Liver (tissue), 3 donors: ENCODE data around the gene IGF2R.

Source experiments
- CTCF ChIP-seq: fragments of 150-350 bp; IDR thresholded peaks from 2 replicates; pipeline ENCODE4 v1.5.1; 2017; ENCODE audit warnings: improper control_type of control experiment, low read depth, low read length; ENCODE audit not compliant: missing input control
- GABPA ChIP-seq, 2 donors: IDR thresholded peaks in 1 of 2; conservative IDR thresholded peaks in 1 of 2; 2 replicates each; pipeline ENCODE4 v1.6.1; 2016; ENCODE audit warnings: antibody characterized with exemption in 2 of 2, mild to moderate bottlenecking in 1 of 2, moderate library complexity in 1 of 2
- JUND ChIP-seq, 2 donors: IDR thresholded peaks; 2 replicates each; pipeline ENCODE4 v1.6.1; 2016; ENCODE audit warnings: antibody characterized with exemption in 2 of 2
- RAD21 ChIP-seq, 2 donors: IDR thresholded peaks; 2 replicates each; pipeline ENCODE4 v1.6.1; 2016; ENCODE audit warnings: antibody characterized with exemption in 2 of 2, mild to moderate bottlenecking in 2 of 2
- REST ChIP-seq: IDR thresholded peaks from 2 replicates; pipeline ENCODE4 v1.6.1; 2016; ENCODE audit warnings: antibody characterized with exemption, mild to moderate bottlenecking
- TAF1 ChIP-seq: conservative IDR thresholded peaks from 2 replicates; pipeline ENCODE4 v1.6.1; 2016; ENCODE audit warnings: antibody characterized with exemption, mild to moderate bottlenecking
- YY1 ChIP-seq: IDR thresholded peaks from 2 replicates; pipeline ENCODE4 v1.6.1; 2016; ENCODE audit warnings: antibody characterized with exemption, mild to moderate bottlenecking
- donor health status: healthy.
- donor health status: healthy.

DNA sequence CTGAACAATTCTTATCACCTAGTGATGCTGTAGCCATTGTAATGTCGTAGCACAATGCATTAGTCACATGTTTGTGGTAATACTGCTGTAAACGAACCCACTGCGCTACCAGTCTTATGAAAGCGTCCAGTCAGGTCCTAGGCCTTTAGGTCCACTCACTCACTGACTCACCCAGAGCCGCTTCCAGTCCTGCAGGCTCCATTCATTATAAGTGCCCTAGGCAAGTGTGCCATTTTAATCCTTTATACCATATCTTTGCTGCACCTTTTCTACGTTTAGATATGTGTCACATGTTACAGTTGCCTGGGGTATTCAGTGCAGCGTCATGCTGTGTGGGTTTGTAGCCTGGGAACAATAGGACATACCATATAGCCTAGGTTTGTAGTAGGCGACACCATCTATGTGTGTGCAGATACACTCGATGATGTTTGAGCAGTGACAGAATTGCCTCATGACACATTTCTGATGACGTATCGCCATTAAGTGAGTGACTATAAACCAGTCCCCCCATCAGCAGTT lies 15.4 kb downstream of the IGF2R start:
- TF ChIP-seq CTCF (no peak), GABPA (IDR thresholded peaks at IDR 0.05 in 1 of 2, conservative IDR thresholded peaks at IDR 0.05 in 1 of 2) (no peak), RAD21 (IDR thresholded peaks at IDR 0.05) (no peak), REST (no peak), JUND (IDR thresholded peaks at IDR 0.05) (no peak), YY1 (no peak), TAF1 (no peak)
